CD4-positive, alpha-beta T cell treated with Interleukin-4 for 1 hour (primary cell): Measurements from ENCODE around the gene TOGARAM1.

ENCODE experiments used
- DNase-seq, 2 donors: peaks; one replicate each; pipeline ENCODE4 v3.0.0-alpha.2; 2020 to 2022

TOGARAM1 gene

DNA sequence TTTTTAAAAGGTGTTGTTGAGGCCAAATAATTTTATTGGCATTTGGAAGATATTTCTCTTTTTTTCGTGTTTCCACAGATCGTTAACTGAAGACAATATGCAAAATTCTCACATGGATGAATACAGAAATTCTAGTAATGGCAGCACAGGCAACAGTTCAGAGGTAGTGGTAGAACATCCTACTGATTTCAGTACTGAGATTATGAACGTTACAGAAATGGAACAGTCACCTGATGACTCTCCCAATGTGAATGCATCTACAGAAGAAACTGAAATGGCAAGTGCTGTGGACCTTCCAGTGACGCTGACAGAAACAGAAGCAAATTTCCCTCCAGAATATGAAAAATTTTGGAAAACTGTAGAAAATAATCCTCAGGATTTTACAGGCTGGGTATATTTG lies 133.2 kb downstream of the TOGARAM1 start:
- no peak for DNase-seq

DNA sequence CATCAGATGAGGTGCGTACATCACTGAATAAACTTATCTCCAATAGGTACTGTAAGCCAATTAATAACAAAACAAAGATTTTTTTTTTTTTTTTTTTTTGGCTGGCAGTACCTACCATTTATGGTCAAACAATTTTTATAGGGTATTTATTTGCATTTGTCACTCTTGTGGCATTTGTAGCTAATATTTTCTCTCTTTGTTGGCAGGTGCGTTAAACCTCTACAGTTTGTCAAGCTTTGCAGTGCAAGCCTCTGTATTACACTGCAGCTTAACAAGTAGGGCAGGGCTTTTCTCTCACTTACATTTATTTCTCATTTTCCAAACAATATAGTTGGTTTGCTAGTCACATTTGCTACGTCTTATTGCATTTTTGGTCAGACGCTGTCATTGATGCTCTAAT lies 134.2 kb downstream of the TOGARAM1 start:
- no peak for DNase-seq

DNA sequence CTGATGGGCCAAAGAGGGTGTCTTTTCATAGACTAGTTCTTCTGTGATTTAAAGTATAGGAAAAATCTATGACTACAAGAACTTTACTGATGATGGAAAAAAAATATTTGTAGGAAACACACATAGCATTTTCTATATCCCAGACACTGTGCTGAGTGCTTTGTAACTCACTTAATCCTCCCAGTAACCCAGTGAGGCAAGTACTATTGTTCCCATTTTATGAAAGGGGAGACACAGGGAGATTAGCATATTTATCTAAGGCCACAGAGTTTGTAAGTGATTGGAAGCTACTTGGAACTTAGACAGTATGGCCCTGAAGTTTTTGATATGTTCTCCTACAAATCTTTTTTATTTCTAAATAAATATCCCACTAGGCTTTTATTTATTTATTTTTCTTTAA lies 141.8 kb downstream of the TOGARAM1 start:
- DNase-seq: no peak

DNA sequence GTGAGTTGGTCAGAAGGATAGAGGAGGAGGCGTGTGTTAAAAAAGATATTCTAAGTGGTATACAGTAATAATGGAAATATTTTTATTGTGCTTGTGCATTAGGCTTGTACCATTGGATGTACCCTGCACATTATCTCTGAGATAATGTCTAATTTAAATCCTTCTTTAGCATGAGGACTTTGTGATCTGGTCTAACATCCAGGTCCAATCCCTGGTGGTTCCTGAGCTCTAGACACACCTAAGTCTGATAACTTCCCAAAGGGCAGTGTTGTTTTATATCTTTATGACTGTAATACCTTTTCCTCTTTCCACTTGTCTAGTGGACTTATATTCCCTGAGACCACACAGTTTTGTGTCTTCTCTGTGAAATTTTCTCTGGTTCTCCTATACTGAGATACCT lies 142.6 kb downstream of the TOGARAM1 start:
- no peak for DNase-seq

DNA sequence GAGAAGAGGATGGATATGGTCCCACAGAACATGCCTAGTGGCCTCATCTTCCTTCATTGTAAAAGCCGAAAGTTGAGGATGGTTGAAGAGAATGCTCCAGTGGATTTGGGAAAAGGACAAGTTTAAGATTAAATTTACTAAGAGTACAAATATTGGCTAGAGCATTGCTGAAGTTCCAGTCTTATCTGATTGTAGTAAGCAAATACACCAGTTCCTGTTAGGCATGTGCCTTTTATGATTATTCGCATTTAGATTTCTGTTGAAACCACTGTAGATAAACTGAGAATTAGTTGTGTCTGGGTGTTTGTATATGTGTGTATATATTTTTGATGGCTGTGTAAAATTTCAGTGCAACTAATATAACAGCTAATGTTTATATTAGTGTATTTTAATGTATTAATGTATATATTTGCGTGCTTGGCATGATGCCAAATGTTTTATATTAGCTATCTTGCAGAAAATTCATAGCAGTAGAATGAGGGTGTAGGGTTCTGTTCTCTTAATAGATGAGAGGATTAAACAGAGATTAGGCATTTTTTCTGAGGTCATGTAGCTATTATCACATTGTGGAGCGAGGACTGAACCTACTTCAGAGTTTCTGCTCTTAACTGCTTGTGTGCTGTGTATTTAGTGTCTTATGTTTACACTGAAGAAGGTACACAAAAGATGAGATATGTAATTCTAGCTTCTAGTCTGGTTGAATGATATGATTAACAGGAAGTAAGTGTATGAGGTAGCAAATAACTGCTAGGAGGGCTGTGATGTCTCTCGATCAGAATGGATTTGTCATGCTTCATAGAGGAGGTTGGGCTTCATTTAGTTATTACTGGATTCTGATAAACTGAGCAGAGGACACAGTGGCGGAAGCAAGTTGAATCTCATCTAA lies 151.1 kb downstream of the TOGARAM1 start:
- no peak for DNase-seq

DNA sequence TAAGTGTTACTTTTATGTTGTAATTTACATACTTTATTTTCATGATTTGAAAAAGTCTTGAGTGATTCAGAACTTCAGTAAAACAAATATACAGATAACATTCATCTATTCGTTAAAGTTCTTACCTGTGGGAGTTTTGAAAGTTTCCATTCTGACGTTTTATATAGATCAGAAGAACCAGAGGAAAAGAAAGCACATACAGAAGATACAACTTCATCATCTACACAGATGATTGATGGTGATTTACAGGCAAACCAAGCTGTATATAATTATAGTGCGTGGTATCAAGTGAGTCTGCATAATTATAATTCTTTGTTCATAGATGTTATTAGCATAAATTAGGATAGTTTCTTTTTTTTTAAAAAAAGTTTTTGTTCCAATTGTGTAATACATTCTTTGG lies 152.3 kb downstream of the TOGARAM1 start:
- no peak for DNase-seq

DNA sequence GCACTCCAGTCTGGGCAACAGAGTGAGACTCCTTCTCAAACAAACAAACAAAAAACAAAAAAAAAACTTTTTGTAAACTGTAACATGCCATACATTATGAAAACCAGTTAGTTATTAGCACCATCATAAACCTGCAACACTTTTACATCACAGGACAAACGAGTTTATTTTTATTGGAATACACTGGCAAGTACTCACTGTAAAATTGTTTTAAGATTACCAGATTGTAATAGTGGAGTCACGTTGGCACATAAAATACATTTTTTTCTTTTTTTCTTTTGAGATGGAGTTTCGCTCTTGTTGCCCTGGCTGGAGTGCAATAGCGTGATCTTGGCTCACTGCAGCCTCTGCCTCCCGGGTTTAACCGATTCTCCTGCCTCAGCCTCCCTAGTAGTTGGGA lies 156.6 kb downstream of the TOGARAM1 start:
- no peak for DNase-seq

DNA sequence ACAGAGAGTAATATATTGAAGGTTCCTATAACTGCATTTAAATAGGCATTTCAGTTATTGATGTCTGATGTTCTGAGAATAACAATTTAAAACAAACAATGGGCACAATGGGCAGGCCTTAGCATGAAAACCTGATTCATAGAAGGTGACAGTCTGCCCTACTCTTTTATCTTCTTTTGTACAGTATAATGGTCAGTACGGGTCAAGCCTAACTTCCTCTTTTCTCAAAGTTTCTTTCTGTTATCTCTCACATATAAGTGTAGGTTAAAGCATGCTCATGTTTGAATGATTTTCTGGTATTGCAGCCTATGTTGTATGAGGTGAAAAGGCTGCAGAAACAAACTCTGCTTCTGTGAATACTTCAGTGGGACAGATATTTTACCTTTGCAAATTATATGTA lies 158.1 kb downstream of the TOGARAM1 start:
- no peak for DNase-seq

DNA sequence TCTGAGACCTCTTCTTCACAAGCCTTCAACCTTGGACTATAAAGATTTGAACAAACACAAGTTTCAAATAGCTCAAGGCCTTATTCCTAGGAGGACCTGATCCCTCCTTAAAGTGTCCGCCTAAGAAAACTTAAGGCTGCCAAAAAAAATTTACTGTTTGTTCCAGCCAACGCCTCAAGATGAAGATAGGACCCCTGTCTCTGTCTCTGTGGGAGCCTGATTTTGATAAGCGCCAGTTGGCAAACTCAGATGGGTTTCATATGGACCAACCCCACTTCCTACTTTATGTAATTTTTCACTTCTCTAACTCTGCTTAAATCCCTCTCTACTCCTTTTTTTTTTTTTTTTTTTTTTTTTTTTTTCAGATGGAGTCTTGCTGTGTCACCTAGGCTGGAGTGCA lies 161.3 kb downstream of the TOGARAM1 start:
- no peak for DNase-seq
